Activated CD8-positive, alpha-beta memory T cell treated with anti-CD3 and anti-CD28 coated beads for 48 hours (primary cell): Measurements from ENCODE around the gene CACNA1I.

Experiments
- DNase-seq, 3 experiments: peaks; one replicate each; pipeline ENCODE4 v3.0.0-alpha.2; 2020; ENCODE audit warnings: low read depth in 2 of 3, low spot score in 2 of 3

CACNA1I gene

GRCh38 chr22:39567135-39567946, 3.2 kb upstream of the CACNA1I start:
- DNase-seq = no peak

GRCh38 chr22:39568278-39568981, 2.1 kb upstream of the CACNA1I start:
- no peak for DNase-seq

- DNase-seq = no peak
Measured at GRCh38 chr22:39569066-39569465, 1.5 kb upstream of the CACNA1I start.

- DNase-seq = no peak
Measured at GRCh38 chr22:39570226-39570625, 327 bp upstream of the CACNA1I start.

GRCh38 chr22:39571538-39571937, 985 bp downstream of the CACNA1I start:
- no peak for DNase-seq

GRCh38 chr22:39574779-39575551, 4.4 kb downstream of the CACNA1I start:
- no peak for DNase-seq

GRCh38 chr22:39575552-39575825, 4.9 kb downstream of the CACNA1I start:
- no peak for DNase-seq

- no peak for DNase-seq
Measured at GRCh38 chr22:39576027-39576426, 5.5 kb downstream of the CACNA1I start.

GRCh38 chr22:39577366-39577765, 6.8 kb downstream of the CACNA1I start:
- DNase-seq = no peak

GRCh38 chr22:39577900-39578299, 7.3 kb downstream of the CACNA1I start:
- no peak for DNase-seq

- DNase-seq = no peak
Measured at GRCh38 chr22:39580006-39580441, 9.5 kb downstream of the CACNA1I start.

GRCh38 chr22:39580795-39581194, 10.2 kb downstream of the CACNA1I start:
- no peak for DNase-seq

GRCh38 chr22:39581303-39581702, 10.8 kb downstream of the CACNA1I start:
- DNase-seq = no peak

- DNase-seq = no peak
Measured at GRCh38 chr22:39583066-39583667, 12.6 kb downstream of the CACNA1I start.

- DNase-seq = no peak
Measured at GRCh38 chr22:39589875-39590274, 19.3 kb downstream of the CACNA1I start.

- DNase-seq = no peak
Measured at GRCh38 chr22:39592081-39593065, 21.8 kb downstream of the CACNA1I start.

GRCh38 chr22:39593066-39593930, 22.7 kb downstream of the CACNA1I start:
- no peak for DNase-seq

GRCh38 chr22:39593931-39594285, 23.4 kb downstream of the CACNA1I start:
- no peak for DNase-seq

GRCh38 chr22:39594411-39594810, 23.9 kb downstream of the CACNA1I start:
- DNase-seq = no peak
